Liver (tissue), 3 donors: ENCODE data around the gene FMN1.
A peak's percentile ranks its signal among the peaks of the same experiment; 100 is the strongest.

Source experiments
- CTCF ChIP-seq: fragments of 150-350 bp; IDR thresholded peaks from 2 replicates; pipeline ENCODE4 v1.5.1; 2017; ENCODE audit warnings: improper control_type of control experiment, low read depth, low read length; ENCODE audit not compliant: missing input control
- GABPA ChIP-seq, 2 donors: IDR thresholded peaks in 1 of 2; conservative IDR thresholded peaks in 1 of 2; 2 replicates each; pipeline ENCODE4 v1.6.1; 2016; ENCODE audit warnings: antibody characterized with exemption in 2 of 2, mild to moderate bottlenecking in 1 of 2, moderate library complexity in 1 of 2
- MAX ChIP-seq: IDR thresholded peaks from 2 replicates; pipeline ENCODE4 v1.6.1; 2016; ENCODE audit warnings: antibody characterized with exemption
- RAD21 ChIP-seq, 2 donors: IDR thresholded peaks; 2 replicates each; pipeline ENCODE4 v1.6.1; 2016; ENCODE audit warnings: antibody characterized with exemption in 2 of 2, mild to moderate bottlenecking in 2 of 2
- REST ChIP-seq: IDR thresholded peaks from 2 replicates; pipeline ENCODE4 v1.6.1; 2016; ENCODE audit warnings: antibody characterized with exemption, mild to moderate bottlenecking
- TAF1 ChIP-seq: conservative IDR thresholded peaks from 2 replicates; pipeline ENCODE4 v1.6.1; 2016; ENCODE audit warnings: antibody characterized with exemption, mild to moderate bottlenecking
- YY1 ChIP-seq: IDR thresholded peaks from 2 replicates; pipeline ENCODE4 v1.6.1; 2016; ENCODE audit warnings: antibody characterized with exemption, mild to moderate bottlenecking
- donor health status: healthy.
- donor health status: healthy.

DNA sequence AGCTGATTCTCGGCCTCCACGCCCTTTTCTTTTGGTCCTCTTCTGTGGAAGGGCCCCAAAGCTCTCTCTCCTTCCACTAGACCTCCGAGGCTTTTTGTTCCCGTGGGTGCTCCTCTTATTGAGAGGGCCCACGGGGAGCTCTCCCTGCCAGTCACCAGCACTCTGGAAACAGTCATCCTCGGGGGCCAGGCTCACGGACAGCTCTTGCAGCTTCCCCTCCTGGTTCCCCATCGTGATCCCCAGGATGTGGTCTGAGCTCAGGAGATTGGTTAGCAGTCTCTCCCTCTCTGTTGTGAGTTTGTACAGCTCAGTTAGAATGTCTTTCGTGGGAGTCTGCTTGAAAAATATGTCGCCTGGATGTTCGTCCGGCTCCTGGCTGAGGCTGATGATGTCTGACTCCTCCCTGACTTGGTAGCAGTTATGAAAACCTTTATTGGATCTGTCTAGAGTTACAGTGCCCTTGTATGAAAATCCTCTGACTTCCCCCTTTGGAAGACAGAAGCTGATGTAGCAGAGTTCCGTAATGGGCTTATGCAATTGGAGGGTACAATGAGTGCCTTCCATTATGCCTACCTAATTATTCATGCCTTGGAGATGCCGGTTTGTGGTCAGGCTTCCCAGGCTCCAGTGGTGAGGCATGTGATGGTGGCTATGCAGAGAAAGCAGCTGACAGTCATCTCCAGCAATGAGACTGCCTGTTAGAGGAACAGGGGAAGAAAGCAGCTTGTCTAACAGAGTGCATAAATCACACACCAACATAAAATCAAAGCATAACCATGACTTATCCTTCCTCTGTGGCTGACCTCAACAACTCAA lies 40.0 kb downstream of the FMN1 start:
- TF ChIP-seq CTCF: no peak
- no peak for TF ChIP-seq RAD21 (IDR thresholded peaks at IDR 0.05)
- TF ChIP-seq MAX: peak; percentile 18
- no peak for TF ChIP-seq YY1
- TF ChIP-seq TAF1: no peak
- TF ChIP-seq GABPA (IDR thresholded peaks at IDR 0.05 in 1 of 2, conservative IDR thresholded peaks at IDR 0.05 in 1 of 2): no peak
- no peak for TF ChIP-seq REST
